ENCODE data around the gene OR2M3.

GRCh38 chr1:248196965-248197364, at the start of gene OR2M3:
- TF ChIP-seq EP300 (IDR thresholded peaks at IDR 0.05) (no peak), CTCF (IDR thresholded peaks at IDR 0.05) (no peak)
